Activated naive CD4-positive, alpha-beta T cell treated with anti-CD3 and anti-CD28 coated beads for 36 hours (primary cell): ENCODE measurements around the gene PRKN. TPM values are rescaled to one million over a fixed set of nuclear protein-coding genes. Genes with fewer than 3 reads are reported as not detected.

ENCODE experiments used
- CTCF ChIA-PET: fragments of 350-600 bp; sonication (Branson Sonifier 250); formaldehyde crosslinking; loops from one replicate; lab custom pipeline; 2021; ENCODE audit warnings: antibody characterized with exemption; lab: Charles Lee
- DNase-seq: peaks from one replicate; pipeline ENCODE4 v3.0.0-alpha.2; 2020
- H3K27ac Mint-ChIP-seq: one replicate; pipeline ENCODE4 v1.8.0; 2021; ENCODE audit warnings: mild to moderate bottlenecking, mixed read lengths
- H3K27me3 Mint-ChIP-seq: one replicate; pipeline ENCODE4 v1.8.0; 2021; ENCODE audit warnings: low read depth, mixed read lengths
- H3K36me3 Mint-ChIP-seq: one replicate; pipeline ENCODE4 v1.8.0; 2021; ENCODE audit warnings: low read depth, mixed read lengths
- H3K4me1 Mint-ChIP-seq: one replicate; pipeline ENCODE4 v1.8.0; 2021; ENCODE audit warnings: low read depth, mixed read lengths
- H3K4me3 Mint-ChIP-seq: one replicate; pipeline ENCODE4 v1.8.0; 2021; ENCODE audit warnings: mild to moderate bottlenecking, moderate library complexity, mixed read lengths
- H3K9me3 Mint-ChIP-seq: one replicate; pipeline ENCODE4 v1.8.0; 2021; ENCODE audit warnings: mixed read lengths
- intact Hi-C: fragments of 100-400 bp; cut with micrococcal nuclease; formaldehyde crosslinking; loops from one replicate; pipeline ENCODE4 v1.15.1; 2023
- total RNA-seq, 2 experiments: library from RNA; stranded (reverse); gene quantifications; one replicate each; pipeline ENCODE4 v1.2.3, GENCODE V29; 2021

Gene PRKN
- total RNA-seq, 2 experiments from 2014 or later = 0.33 to 0.72 TPM

- Mint-ChIP-seq H3K36me3 (no peaks in the 10 kb centered on the region), H3K27ac (no peak overlapping the region), H3K4me3 (no peak overlapping the region), H3K27me3 (no peaks in the 10 kb centered on the region), H3K9me3 (no peaks in the 10 kb centered on the region), H3K4me1 (no peaks in the 10 kb centered on the region)
- intact Hi-C loops = no loop called here
- DNase-seq = no peak
- CTCF ChIA-PET = no interaction called here
Measured at GRCh38 chr6:161772176-161772575, 955.4 kb downstream of the PRKN start.

- CTCF ChIA-PET = no interaction called here
- Mint-ChIP-seq H3K4me3 (no peak overlapping the region), H3K27me3 (no peaks in the 10 kb centered on the region), H3K36me3 (no peaks in the 10 kb centered on the region), H3K27ac (no peak overlapping the region), H3K9me3 (no peaks in the 10 kb centered on the region), H3K4me1 (no peaks in the 10 kb centered on the region)
- DNase-seq = no peak
- intact Hi-C loops = no loop called here
Measured at GRCh38 chr6:161761966-161762365, 965.6 kb downstream of the PRKN start.

GRCh38 chr6:161755080-161755479 is 972.5 kb downstream of the PRKN start:
- Mint-ChIP-seq H3K27me3 (no peaks in the 10 kb centered on the region), H3K9me3 (no peaks in the 10 kb centered on the region), H3K36me3 (no peaks in the 10 kb centered on the region), H3K27ac (no peak overlapping the region), H3K4me3 (no peak overlapping the region), H3K4me1 (no peaks in the 10 kb centered on the region)
- intact Hi-C loops = no loop called here
- DNase-seq = no peak
- CTCF ChIA-PET = no interaction called here

GRCh38 chr6:161750686-161751085 is 976.9 kb downstream of the PRKN start:
- Mint-ChIP-seq H3K27me3 (no peaks in the 10 kb centered on the region), H3K27ac (no peak overlapping the region), H3K9me3 (no peaks in the 10 kb centered on the region), H3K36me3 (no peaks in the 10 kb centered on the region), H3K4me1 (no peaks in the 10 kb centered on the region), H3K4me3 (no peak overlapping the region)
- no peak for DNase-seq
- CTCF ChIA-PET = interaction anchor here (0.7 kb wide), 1 partner anchor 72 kb away, joined by 3 read pairs; no protein-coding TSS in a partner anchor
- intact Hi-C loops = no loop called here

GRCh38 chr6:161749576-161749975 is 978.0 kb downstream of the PRKN start:
- H3K27me3 Mint-ChIP-seq = no peaks in the 10 kb centered on the region
- no peaks in the 10 kb centered on the region for H3K36me3 Mint-ChIP-seq
- H3K27ac Mint-ChIP-seq = no peak overlapping the region
- intact Hi-C loops = loop anchor here (5.0 kb wide), 2 partner anchors 173 to 608 kb away; no protein-coding TSS in a partner anchor
- CTCF ChIA-PET = interaction anchor here (1.0 kb wide), 1 partner anchor 287 kb away, joined by 3 read pairs; no protein-coding TSS in a partner anchor
- no peaks in the 10 kb centered on the region for H3K4me1 Mint-ChIP-seq
- H3K9me3 Mint-ChIP-seq = no peaks in the 10 kb centered on the region
- no peak for DNase-seq
- H3K4me3 Mint-ChIP-seq = no peak overlapping the region

GRCh38 chr6:161748535-161749416 is 978.8 kb downstream of the PRKN start:
- no peaks in the 10 kb centered on the region for H3K4me1 Mint-ChIP-seq
- CTCF ChIA-PET = interaction anchor here (1.0 kb wide), 1 partner anchor 286 kb away, joined by 3 read pairs; no protein-coding TSS in a partner anchor
- H3K27me3 Mint-ChIP-seq = no peaks in the 10 kb centered on the region
- no peak overlapping the region for H3K27ac Mint-ChIP-seq
- DNase-seq = peak; percentile 44
- intact Hi-C loops = loop anchor here (5.0 kb wide), 2 partner anchors 174 to 609 kb away; no protein-coding TSS in a partner anchor
- no peaks in the 10 kb centered on the region for H3K9me3 Mint-ChIP-seq
- H3K36me3 Mint-ChIP-seq = no peaks in the 10 kb centered on the region
- no peak overlapping the region for H3K4me3 Mint-ChIP-seq

GRCh38 chr6:161747506-161747905 is 980.1 kb downstream of the PRKN start:
- Mint-ChIP-seq H3K36me3 (no peaks in the 10 kb centered on the region), H3K27ac (no peak overlapping the region), H3K4me3 (no peak overlapping the region), H3K4me1 (no peaks in the 10 kb centered on the region), H3K27me3 (no peaks in the 10 kb centered on the region), H3K9me3 (no peaks in the 10 kb centered on the region)
- intact Hi-C loops = loop anchor here (5.0 kb wide), 2 partner anchors 175 to 610 kb away; no protein-coding TSS in a partner anchor
- CTCF ChIA-PET = no interaction called here
- DNase-seq = no peak

GRCh38 chr6:161745594-161746141 is 981.9 kb downstream of the PRKN start:
- Mint-ChIP-seq H3K36me3 (no peaks in the 10 kb centered on the region), H3K4me3 (no peak overlapping the region), H3K4me1 (no peaks in the 10 kb centered on the region), H3K27ac (no peak overlapping the region), H3K9me3 (no peaks in the 10 kb centered on the region), H3K27me3 (no peaks in the 10 kb centered on the region)
- intact Hi-C loops = loop anchor here (5.0 kb wide), 2 partner anchors 177 to 612 kb away; no protein-coding TSS in a partner anchor
- CTCF ChIA-PET = interaction anchor here (0.6 kb wide), 1 partner anchor 12 kb away, joined by 3 read pairs; no protein-coding TSS in a partner anchor
- DNase-seq = no peak

GRCh38 chr6:161745128-161745527 is 982.4 kb downstream of the PRKN start:
- Mint-ChIP-seq H3K27me3 (no peaks in the 10 kb centered on the region), H3K9me3 (no peaks in the 10 kb centered on the region), H3K4me1 (no peaks in the 10 kb centered on the region), H3K36me3 (no peaks in the 10 kb centered on the region), H3K27ac (no peak overlapping the region), H3K4me3 (no peak overlapping the region)
- intact Hi-C loops = loop anchor here (5.0 kb wide), 2 partner anchors 177 to 612 kb away; no protein-coding TSS in a partner anchor
- DNase-seq = no peak
- CTCF ChIA-PET = interaction anchor here (0.6 to 1.4 kb wide), 2 partner anchors 12 to 327 kb away, joined by 3 to 5 read pairs; no protein-coding TSS in a partner anchor

GRCh38 chr6:161744211-161745067 is 983.1 kb downstream of the PRKN start:
- intact Hi-C loops = loop anchor here (5.0 kb wide), 2 partner anchors 178 to 613 kb away; no protein-coding TSS in a partner anchor
- no peaks in the 10 kb centered on the region for H3K36me3 Mint-ChIP-seq
- CTCF ChIA-PET = interaction anchor here (0.6 to 1.4 kb wide), 2 partner anchors 11 to 326 kb away, joined by 3 to 5 read pairs; no protein-coding TSS in a partner anchor
- H3K4me3 Mint-ChIP-seq = no peak overlapping the region
- no peaks in the 10 kb centered on the region for H3K27me3 Mint-ChIP-seq
- no peaks in the 10 kb centered on the region for H3K4me1 Mint-ChIP-seq
- H3K9me3 Mint-ChIP-seq = no peaks in the 10 kb centered on the region
- no peak for DNase-seq
- H3K27ac Mint-ChIP-seq = no peak overlapping the region

- CTCF ChIA-PET = interaction anchor here (0.6 to 1.4 kb wide), 2 partner anchors 325 to 360 kb away, joined by 3 to 5 read pairs; no protein-coding TSS in a partner anchor
- Mint-ChIP-seq H3K9me3 (no peaks in the 10 kb centered on the region), H3K27ac (no peak overlapping the region), H3K36me3 (no peaks in the 10 kb centered on the region), H3K4me1 (no peaks in the 10 kb centered on the region), H3K27me3 (no peaks in the 10 kb centered on the region), H3K4me3 (no peak overlapping the region)
- DNase-seq = no peak
- intact Hi-C loops = no loop called here
Measured at GRCh38 chr6:161743509-161744178, 983.9 kb downstream of the PRKN start.
